Kidney (tissue), 14 donors: ENCODE data around the gene HTR2C. TPM values are rescaled to one million over a fixed set of nuclear protein-coding genes. Genes with fewer than 3 reads are reported as not detected.

ENCODE experiments used
- DNase-seq, 5 donors: peaks; one replicate each; pipeline ENCODE4 v3.0.0-alpha.2; 2013 to 2020
- FAIRE-seq: peaks from 2 replicates; lab custom pipeline; 2012; peaks lifted over from hg19 to GRCh38; lab: Jason Lieb, UNC
- H3K27ac ChIP-seq, 2 donors: one replicate each; pipeline ENCODE4 v1.7.0; 2013; ENCODE audit warnings: low read depth in 2 of 2, low read length in 2 of 2, inconsistent platforms in 1 of 2
- H3K27me3 ChIP-seq: one replicate; pipeline ENCODE4 v1.7.1; 2013; ENCODE audit warnings: low read length, inconsistent platforms; ENCODE audit not compliant: control insufficient read depth, insufficient read depth
- H3K36me3 ChIP-seq, 3 donors: one replicate each; pipeline versions ENCODE4 v1.7.0 to v1.7.1; 2013; ENCODE audit warnings: low read length in 3 of 3, control low read depth in 1 of 3, inconsistent platforms in 1 of 3; ENCODE audit not compliant: insufficient read depth in 3 of 3, control insufficient read depth in 2 of 3
- H3K4me1 ChIP-seq, 3 donors: one replicate each; pipeline versions ENCODE4 v1.7.0 to v1.7.1; 2013; ENCODE audit warnings: low read length in 3 of 3, inconsistent platforms in 1 of 3, low read depth in 1 of 3; ENCODE audit not compliant: control insufficient read depth in 2 of 3, insufficient read depth in 2 of 3
- H3K4me3 ChIP-seq, 3 donors: one replicate each; pipeline versions ENCODE4 v1.7.0 to v1.8.1; 2013; ENCODE audit warnings: low read length in 3 of 3, control low read depth in 1 of 3, inconsistent platforms in 1 of 3
- H3K9ac ChIP-seq, 3 donors: one replicate each; pipeline versions ENCODE4 v1.7.0 to v1.7.1; 2013; ENCODE audit warnings: low read length in 3 of 3, control low read depth in 1 of 3, inconsistent platforms in 1 of 3
- H3K9me3 ChIP-seq, 3 donors: one replicate each; pipeline versions ENCODE4 v1.7.0 to v1.7.1; 2013; ENCODE audit warnings: low read length in 3 of 3, control low read depth in 1 of 3, inconsistent platforms in 1 of 3; ENCODE audit not compliant: control insufficient read depth in 2 of 3, insufficient read depth in 1 of 3
- CTCF ChIP-seq: IDR thresholded peaks from 3 replicates; pipeline ENCODE4 v1.5.1; 2012; ENCODE audit warnings: mild to moderate bottlenecking, moderate library complexity, borderline replicate concordance; ENCODE audit not compliant: insufficient read depth; ENCODE audit errors: extremely low read depth
- intact Hi-C: fragments of 100-400 bp; cut with DNase I; formaldehyde crosslinking; loops from one replicate; pipeline ENCODE4 v1.11.1; 2022
- polyA plus RNA-seq: library from polyadenylated mRNA; stranded (reverse); fragments of 350-450 nt; fragmentation: Illumina TruSeq; extraction: RNeasy Lipid Tissue Mini Kit (QIAGEN cat#74804); gene quantifications from one replicate; pipeline ENCODE4 v1.2.3, GENCODE V29; 2014; ENCODE audit warnings: low read depth, low replicate concordance; ENCODE audit not compliant: insufficient read depth
- total RNA-seq: library from RNA; stranded (reverse); fragmentation: NEBNext Ultra II Directional; extraction: Animal tissue kit (Norgen Biotek cat#: 25700); gene quantifications from one replicate; pipeline ENCODE4 v1.2.1, GENCODE V29; 2021
- donor health status: control.
- donor health status: control.
- donor health status: control.
- donor health status: control.
- donor health status: control.
- donor health status: DM: yes; HTN: yes; CAD: no.
- donor health status: Normal renal cell carcinoma (clear cell type).

The HTR2C gene
- total and polyA plus RNA-seq, 2 donors from 2014 or later: not detected

GRCh38 chrX:114905251-114905650, 321.4 kb downstream of the HTR2C start:
- Histone ChIP-seq H3K27me3 (peaks cover 3% of the 10 kb centered on the region), H3K36me3 (no peaks in the 10 kb centered on the region), H3K4me3 (no peak overlapping the region), H3K4me1 (no peaks in the 10 kb centered on the region), H3K9me3 (no peaks in the 10 kb centered on the region), H3K27ac (no peak overlapping the region), H3K9ac (no peak overlapping the region)
- intact Hi-C loops: no loop called here
- DNase-seq (no peak), FAIRE-seq (no peak)
- no peak for TF ChIP-seq CTCF

- Histone ChIP-seq H3K27ac (no peak overlapping the region), H3K4me3 (no peak overlapping the region), H3K9ac (no peak overlapping the region), H3K36me3 (no peaks in the 10 kb centered on the region), H3K27me3 (peaks cover 8% of the 10 kb centered on the region), H3K9me3 (no peaks in the 10 kb centered on the region), H3K4me1 (no peaks in the 10 kb centered on the region)
- TF ChIP-seq CTCF: no peak
- FAIRE-seq (no peak), DNase-seq (no peak)
- intact Hi-C loops: no loop called here
Observed at GRCh38 chrX:114906984-114907510, 323.2 kb downstream of the HTR2C start.

GRCh38 chrX:114924423-114924822, 340.5 kb downstream of the HTR2C start:
- no peaks in the 10 kb centered on the region for H3K36me3 ChIP-seq
- FAIRE-seq (no peak), DNase-seq (no peak)
- no peak overlapping the region for H3K27ac ChIP-seq
- H3K4me3 ChIP-seq: no peak overlapping the region
- no peaks in the 10 kb centered on the region for H3K9me3 ChIP-seq
- no peaks in the 10 kb centered on the region for H3K4me1 ChIP-seq
- TF ChIP-seq CTCF: no peak
- H3K27me3 ChIP-seq: no peaks in the 10 kb centered on the region
- intact Hi-C loops: no loop called here
- no peak overlapping the region for H3K9ac ChIP-seq

GRCh38 chrX:114924856-114925255, 341.0 kb downstream of the HTR2C start:
- Histone ChIP-seq H3K27ac (no peak overlapping the region), H3K4me3 (no peak overlapping the region), H3K9me3 (no peaks in the 10 kb centered on the region), H3K9ac (no peak overlapping the region), H3K27me3 (no peaks in the 10 kb centered on the region), H3K4me1 (no peaks in the 10 kb centered on the region), H3K36me3 (no peaks in the 10 kb centered on the region)
- intact Hi-C loops: no loop called here
- DNase-seq (peak in 2 of 5 donors; percentile 16 to 26), FAIRE-seq (no peak)
- no peak for TF ChIP-seq CTCF
